Thyroid gland (tissue), 4 donors: ENCODE measurements around the gene KRR1.

ENCODE experiments used
- POLR2A ChIP-seq, 2 donors: fragments of 450-650 bp; IDR thresholded peaks; one replicate each; pipeline ENCODE4 v1.6.1; 2017; ENCODE audit warnings: antibody characterized with exemption in 2 of 2, mild to moderate bottlenecking in 2 of 2, moderate library complexity in 1 of 2
- TF ChIP-seq, protein P1 (sequence below), 6 experiments: fragments of 200-600 bp in 3 of 6; fragments of 450-650 bp in 3 of 6; sonication (generic) in 3 of 6; IDR thresholded peaks; one replicate each; pipeline ENCODE4 v1.5.1; 2016 to 2019; ENCODE audit warnings: antibody characterized with exemption in 6 of 6, mild to moderate bottlenecking in 2 of 6, inconsistent platforms in 1 of 6, moderate library complexity in 1 of 6

DNA sequence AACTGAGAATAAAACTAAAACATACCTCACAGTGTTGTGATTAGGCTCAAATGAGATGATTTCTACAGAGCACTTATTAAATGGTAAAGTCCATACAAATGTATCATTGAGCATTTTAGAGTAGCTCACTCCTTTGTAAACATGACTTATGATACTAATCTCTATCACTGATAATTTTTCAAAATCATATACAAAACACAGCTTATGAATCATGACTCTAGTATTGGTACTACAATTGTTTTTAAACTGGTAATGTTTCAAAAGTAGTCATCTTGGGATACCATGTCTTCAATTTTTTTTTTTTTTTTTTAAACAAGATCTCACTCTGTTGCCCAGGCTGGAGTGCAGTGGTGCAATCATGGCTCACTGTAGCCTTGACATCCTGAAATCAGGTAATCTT is 40.1 kb upstream of the KRR1 start:
- TF ChIP-seq, protein P1, sequence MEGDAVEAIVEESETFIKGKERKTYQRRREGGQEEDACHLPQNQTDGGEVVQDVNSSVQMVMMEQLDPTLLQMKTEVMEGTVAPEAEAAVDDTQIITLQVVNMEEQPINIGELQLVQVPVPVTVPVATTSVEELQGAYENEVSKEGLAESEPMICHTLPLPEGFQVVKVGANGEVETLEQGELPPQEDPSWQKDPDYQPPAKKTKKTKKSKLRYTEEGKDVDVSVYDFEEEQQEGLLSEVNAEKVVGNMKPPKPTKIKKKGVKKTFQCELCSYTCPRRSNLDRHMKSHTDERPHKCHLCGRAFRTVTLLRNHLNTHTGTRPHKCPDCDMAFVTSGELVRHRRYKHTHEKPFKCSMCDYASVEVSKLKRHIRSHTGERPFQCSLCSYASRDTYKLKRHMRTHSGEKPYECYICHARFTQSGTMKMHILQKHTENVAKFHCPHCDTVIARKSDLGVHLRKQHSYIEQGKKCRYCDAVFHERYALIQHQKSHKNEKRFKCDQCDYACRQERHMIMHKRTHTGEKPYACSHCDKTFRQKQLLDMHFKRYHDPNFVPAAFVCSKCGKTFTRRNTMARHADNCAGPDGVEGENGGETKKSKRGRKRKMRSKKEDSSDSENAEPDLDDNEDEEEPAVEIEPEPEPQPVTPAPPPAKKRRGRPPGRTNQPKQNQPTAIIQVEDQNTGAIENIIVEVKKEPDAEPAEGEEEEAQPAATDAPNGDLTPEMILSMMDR (IDR thresholded peaks at IDR 0.05), result no peak
- TF ChIP-seq POLR2A (IDR thresholded peaks at IDR 0.05), result no peak
